ENCODE measurements around the gene PLPP4. TPM values are rescaled to one million over a fixed set of nuclear protein-coding genes. Genes with fewer than 3 reads are reported as not detected.

The PLPP4 gene
- total RNA-seq, 4 donors from 2014 or later = 2.5 TPM; not detected in 3

GRCh38 chr10:120600871-120601649 is 144.0 kb downstream of the PLPP4 start:
- 75 to 80% methylated on average over 8 to 10 of the region's 12 CpGs for WGBS, 2 donors (ENCODE audit: low coverage in 1 of 2)
- no peak for ATAC-seq

GRCh38 chr10:120601999-120602398 is 145.0 kb downstream of the PLPP4 start:
- 64% methylated on average over 2 of the region's 2 CpGs; no CpG with 5 or more reads in 1 of the 2 donors for WGBS, 2 donors (ENCODE audit: low coverage in 1 of 2)
- peaks cover 4% of the 10 kb centered on the region for H3K27me3 ChIP-seq
- H3K4me1 ChIP-seq = no peaks in the 10 kb centered on the region
- no peak overlapping the region for H3K27ac ChIP-seq
- no peak for ATAC-seq
- no peaks in the 10 kb centered on the region for H3K36me3 ChIP-seq
- no peak overlapping the region for H3K4me3 ChIP-seq
- peaks cover 0 to 18% (median 0%) of the 10 kb centered on the region in 3 donors for H3K9me3 ChIP-seq
- TF ChIP-seq POLR2AphosphoS5 (IDR thresholded peaks at IDR 0.05) (no peak), EP300 (IDR thresholded peaks at IDR 0.05) (no peak), CTCF (IDR thresholded peaks at IDR 0.05) (no peak), POLR2A (IDR thresholded peaks at IDR 0.05) (no peak)

More at GRCh38 chr10:120600871-120601649, 144.0 kb downstream of the PLPP4 start:
- H3K36me3 ChIP-seq = no peaks in the 10 kb centered on the region
- no peak overlapping the region for H3K27ac ChIP-seq
- no peaks in the 10 kb centered on the region for H3K4me1 ChIP-seq
- H3K9me3 ChIP-seq = peaks cover 0 to 18% (median 0%) of the 10 kb centered on the region in 3 donors
- H3K4me3 ChIP-seq = no peak overlapping the region
- no peak for TF ChIP-seq POLR2AphosphoS5 (IDR thresholded peaks at IDR 0.05)
- no peaks in the 10 kb centered on the region for H3K27me3 ChIP-seq

- ATAC-seq = no peak
- H3K4me3 ChIP-seq = no peak overlapping the region
- no peaks in the 10 kb centered on the region for H3K4me1 ChIP-seq
- peaks cover 4% of the 10 kb centered on the region for H3K27me3 ChIP-seq
- H3K27ac ChIP-seq = no peak overlapping the region
- H3K9me3 ChIP-seq = peaks cover 0 to 18% (median 0%) of the 10 kb centered on the region in 3 donors
- no peaks in the 10 kb centered on the region for H3K36me3 ChIP-seq
- TF ChIP-seq CTCF (IDR thresholded peaks at IDR 0.05) = no peak
- TF ChIP-seq EP300 (IDR thresholded peaks at IDR 0.05) = no peak
- no peak for TF ChIP-seq POLR2AphosphoS5 (IDR thresholded peaks at IDR 0.05)
- TF ChIP-seq POLR2A (IDR thresholded peaks at IDR 0.05) = no peak
- WGBS, 2 donors (ENCODE audit: low coverage in 1 of 2) = 77 to 85% methylated on average over 2 to 3 of the region's 3 CpGs
Observed at GRCh38 chr10:120605410-120605809, 148.4 kb downstream of the PLPP4 start.

- ATAC-seq = no peak
- Histone ChIP-seq H3K27me3 (peaks cover 4% of the 10 kb centered on the region), H3K4me1 (no peaks in the 10 kb centered on the region), H3K27ac (no peak overlapping the region), H3K4me3 (no peak overlapping the region), H3K9me3 (peaks cover 0 to 18% (median 0%) of the 10 kb centered on the region in 3 donors), H3K36me3 (no peaks in the 10 kb centered on the region)
- TF ChIP-seq POLR2AphosphoS5 (IDR thresholded peaks at IDR 0.05) (no peak), CTCF (IDR thresholded peaks at IDR 0.05) (no peak), POLR2A (IDR thresholded peaks at IDR 0.05) (no peak), EP300 (IDR thresholded peaks at IDR 0.05) (no peak)
- WGBS, 2 donors (ENCODE audit: low coverage in 1 of 2) = 70 to 89% methylated on average over 5 of the region's 5 CpGs
Observed at GRCh38 chr10:120606051-120606764, 149.2 kb downstream of the PLPP4 start.

GRCh38 chr10:120607016-120607709 is 150.1 kb downstream of the PLPP4 start:
- 74 to 83% methylated on average over 1 to 2 of the region's 2 CpGs for WGBS, 2 donors (ENCODE audit: low coverage in 1 of 2)
- TF ChIP-seq POLR2A (IDR thresholded peaks at IDR 0.05) = no peak
- TF ChIP-seq POLR2AphosphoS5 (IDR thresholded peaks at IDR 0.05) = no peak
- TF ChIP-seq EP300 (IDR thresholded peaks at IDR 0.05) = no peak
- no peak for TF ChIP-seq CTCF (IDR thresholded peaks at IDR 0.05)
- no peaks in the 10 kb centered on the region for H3K4me1 ChIP-seq

More at GRCh38 chr10:120607016-120607709, 150.1 kb downstream of the PLPP4 start:
- Histone ChIP-seq H3K27me3 (peaks cover 4% of the 10 kb centered on the region), H3K36me3 (no peaks in the 10 kb centered on the region), H3K9me3 (peaks cover 0 to 18% (median 0%) of the 10 kb centered on the region in 3 donors), H3K4me3 (no peak overlapping the region), H3K27ac (no peak overlapping the region)
- ATAC-seq = no peak
